Uterus (tissue), 2 donors: ENCODE results near the gene ADAMTSL2.

Source experiments
- CTCF ChIP-seq, 4 experiments: fragments of 200-600 bp in 2 of 4; fragments of 450-650 bp in 2 of 4; sonication (generic) in 2 of 4; IDR thresholded peaks; one replicate each; pipeline ENCODE4 v1.5.1; 2016 to 2019; ENCODE audit warnings: antibody characterized with exemption in 4 of 4, mild to moderate bottlenecking in 2 of 4, moderate library complexity in 1 of 4
- POLR2A ChIP-seq, 2 donors: fragments of 450-650 bp; IDR thresholded peaks; one replicate each; pipeline ENCODE4 v1.6.1; 2016; ENCODE audit warnings: antibody characterized with exemption in 2 of 2, mild to moderate bottlenecking in 1 of 2, moderate library complexity in 1 of 2

- TF ChIP-seq POLR2A (IDR thresholded peaks at IDR 0.05) = no peak
- no peak for TF ChIP-seq CTCF (IDR thresholded peaks at IDR 0.05)
Observed at GRCh38 chr9:133493845-133494540, 40.5 kb upstream of the ADAMTSL2 start.
